Chondrocyte (in vitro differentiated cells): ENCODE measurements around the gene RPS6KB1. TPM values are rescaled to one million over a fixed set of nuclear protein-coding genes. Genes with fewer than 3 reads are reported as not detected.

ENCODE experiments used
- DNase-seq: peaks from one replicate; pipeline ENCODE4 v3.0.0; 2021; ENCODE audit warnings: mixed read lengths, low spot score
- H3K27ac Mint-ChIP-seq: one replicate; pipeline ENCODE4 v1.8.0; 2021; ENCODE audit warnings: mild to moderate bottlenecking, moderate library complexity, mixed read lengths; ENCODE audit not compliant: unreplicated experiment
- H3K27me3 Mint-ChIP-seq: 2 replicates; pipeline ENCODE4 v1.8.0; 2021; ENCODE audit warnings: low read depth, mixed read lengths
- H3K36me3 Mint-ChIP-seq: 2 replicates; pipeline ENCODE4 v1.8.0; 2021; ENCODE audit warnings: low read depth, mixed read lengths
- H3K4me1 Mint-ChIP-seq: 2 replicates; pipeline ENCODE4 v1.8.0; 2021; ENCODE audit warnings: low read depth, mild to moderate bottlenecking, mixed read lengths
- H3K4me3 Mint-ChIP-seq: one replicate; pipeline ENCODE4 v1.8.0; 2021; ENCODE audit warnings: mild to moderate bottlenecking, moderate library complexity, mixed read lengths; ENCODE audit not compliant: unreplicated experiment
- H3K9me3 Mint-ChIP-seq: 2 replicates; pipeline ENCODE4 v1.8.0; 2021; ENCODE audit warnings: low read depth, mixed read lengths
- CTCF ChIP-seq: fragments of 200-600 bp; sonication (generic); IDR thresholded peaks from 2 replicates; pipeline ENCODE4 v1.5.0; 2021; ENCODE audit warnings: antibody characterized with exemption, mild to moderate bottlenecking, moderate library complexity
- total RNA-seq: library from RNA; stranded (reverse); gene quantifications from 3 replicates; pipeline ENCODE4 v1.2.1, GENCODE V29; 2021

The RPS6KB1 gene
- total RNA-seq, 1 donor from 2014 or later, result 29.6 TPM

DNA sequence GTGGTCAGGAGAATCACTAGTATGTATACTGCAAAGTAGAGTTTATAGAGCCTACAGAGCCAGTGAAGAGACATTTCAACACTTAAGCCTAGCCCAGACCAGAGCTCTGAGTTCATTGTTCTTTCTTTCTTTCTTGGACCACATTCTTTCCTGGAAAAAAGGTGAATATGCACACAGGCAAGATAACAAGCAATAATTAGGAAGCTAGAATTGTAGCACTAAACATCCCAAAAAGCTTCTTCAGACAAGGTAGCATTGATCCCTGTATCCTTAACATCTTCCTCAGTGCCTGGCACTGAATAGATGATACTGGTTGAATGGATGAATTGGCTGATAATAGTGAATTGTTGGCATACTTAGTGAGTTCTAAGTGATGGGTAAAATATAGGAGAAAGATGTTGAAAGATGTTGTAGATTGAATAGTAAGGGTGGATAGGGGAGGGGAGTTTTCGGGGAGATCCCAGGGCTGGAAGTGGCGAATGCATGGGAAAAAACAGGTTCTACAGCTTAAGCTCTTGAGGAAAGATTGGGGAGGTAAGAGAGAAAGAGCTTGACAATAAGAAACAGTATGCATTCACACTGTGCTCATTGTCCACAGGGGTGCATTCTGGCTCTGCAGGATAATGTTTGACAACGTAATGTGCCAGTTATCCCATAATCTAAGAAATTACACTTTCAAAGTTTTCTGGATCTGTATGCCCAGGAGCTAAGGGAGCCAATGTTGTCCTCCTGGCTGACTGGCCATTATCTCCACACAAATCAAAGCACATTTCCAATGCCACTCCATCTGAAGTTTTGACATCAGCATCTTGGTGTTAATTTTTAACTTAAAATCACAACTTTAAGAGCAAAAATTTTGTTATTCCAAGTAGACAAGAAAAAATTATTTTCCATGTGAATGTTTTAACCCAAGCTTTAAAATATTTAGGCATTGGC, 35.8 kb upstream of the RPS6KB1 start:
- no peak for TF ChIP-seq CTCF
- no peak for DNase-seq
- H3K4me3 Mint-ChIP-seq, result no peak overlapping the region
- H3K4me1 Mint-ChIP-seq, result peaks cover 75% of the 10 kb centered on the region
- peaks cover 3% of the 10 kb centered on the region for H3K9me3 Mint-ChIP-seq
- no peaks in the 10 kb centered on the region for H3K27me3 Mint-ChIP-seq
- H3K27ac Mint-ChIP-seq, result peak overlapping the region; percentile 75
- no peaks in the 10 kb centered on the region for H3K36me3 Mint-ChIP-seq

GRCh38 chr17:59858167-59858816, 34.6 kb upstream of the RPS6KB1 start:
- DNase-seq, result no peak
- no peaks in the 10 kb centered on the region for H3K27me3 Mint-ChIP-seq
- H3K36me3 Mint-ChIP-seq, result peaks cover 2% of the 10 kb centered on the region
- peak overlapping the region; percentile 75 for H3K27ac Mint-ChIP-seq
- H3K4me1 Mint-ChIP-seq, result peaks cover 64% of the 10 kb centered on the region
- TF ChIP-seq CTCF, result no peak
- H3K4me3 Mint-ChIP-seq, result no peak overlapping the region
- H3K9me3 Mint-ChIP-seq, result no peaks in the 10 kb centered on the region

GRCh38 chr17:59858932-59859331, 34.0 kb upstream of the RPS6KB1 start:
- no peak for TF ChIP-seq CTCF
- H3K27me3 Mint-ChIP-seq, result no peaks in the 10 kb centered on the region
- H3K27ac Mint-ChIP-seq, result peak overlapping the region; percentile 75
- H3K36me3 Mint-ChIP-seq, result peaks cover 2% of the 10 kb centered on the region
- peaks cover 57% of the 10 kb centered on the region for H3K4me1 Mint-ChIP-seq
- no peak for DNase-seq
- no peaks in the 10 kb centered on the region for H3K9me3 Mint-ChIP-seq
- H3K4me3 Mint-ChIP-seq, result no peak overlapping the region

GRCh38 chr17:59859444-59860025, 33.4 kb upstream of the RPS6KB1 start:
- peaks cover 52% of the 10 kb centered on the region for H3K4me1 Mint-ChIP-seq
- H3K4me3 Mint-ChIP-seq, result no peak overlapping the region
- peak; percentile 95 for TF ChIP-seq CTCF
- peaks cover 2% of the 10 kb centered on the region for H3K36me3 Mint-ChIP-seq
- peak overlapping the region; percentile 75 for H3K27ac Mint-ChIP-seq
- no peaks in the 10 kb centered on the region for H3K9me3 Mint-ChIP-seq
- DNase-seq, result no peak
- no peaks in the 10 kb centered on the region for H3K27me3 Mint-ChIP-seq

DNA sequence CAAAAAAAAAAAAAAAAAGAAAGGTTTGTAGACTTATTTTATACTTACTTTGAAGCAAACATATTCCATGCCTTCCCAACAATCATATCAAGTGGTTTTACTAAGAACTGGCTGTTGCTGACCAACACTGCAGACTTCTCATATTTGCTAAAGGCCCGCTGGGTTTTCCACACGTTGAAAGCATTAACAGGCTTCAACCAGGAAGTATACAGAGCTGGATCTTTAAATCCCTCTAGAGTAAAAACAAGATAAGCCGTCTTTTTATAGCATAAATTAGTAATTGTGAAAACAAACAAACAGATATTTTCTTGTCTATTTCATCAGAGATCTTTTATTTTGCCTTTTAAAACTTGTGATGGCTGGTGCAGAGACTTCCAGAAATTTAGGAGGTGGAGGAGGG, 29.3 kb upstream of the RPS6KB1 start:
- DNase-seq, result no peak
- Mint-ChIP-seq H3K27me3 (no peaks in the 10 kb centered on the region), H3K9me3 (no peaks in the 10 kb centered on the region), H3K36me3 (peaks cover 2% of the 10 kb centered on the region), H3K4me1 (peaks cover 14% of the 10 kb centered on the region), H3K4me3 (no peak overlapping the region), H3K27ac (no peak overlapping the region)
- TF ChIP-seq CTCF, result no peak
